B cell (primary cell): ENCODE measurements around the gene TFAP2E. TPM values are rescaled to one million over a fixed set of nuclear protein-coding genes. Genes with fewer than 3 reads are reported as not detected.

ENCODE experiments used
- ATAC-seq: fragments of 200-7000 bp; cut with Tn5 transposase; one replicate; pipeline ENCODE4 v1.10.0; 2021; ENCODE audit warnings: low read depth, mild to moderate bottlenecking, moderate number of reproducible peaks, moderate library complexity
- CTCF ChIA-PET: fragments of 350-600 bp; sonication (Branson Sonifier 250); formaldehyde crosslinking; loops from one replicate; lab custom pipeline; 2021; ENCODE audit warnings: antibody characterized with exemption, inconsistent platforms; lab: Charles Lee
- POLR2A ChIA-PET: fragments of 350-600 bp; sonication (Branson Sonifier 250); formaldehyde crosslinking; loops from one replicate; lab custom pipeline; 2021; ENCODE audit warnings: antibody characterized with exemption; lab: Charles Lee
- DNase-seq: peaks from one replicate; pipeline ENCODE4 v3.0.0; 2013
- H2AFZ ChIP-seq: 2 replicates; pipeline ENCODE4 v1.6.1; 2012; ENCODE audit warnings: mild to moderate bottlenecking, low read depth, low read length; ENCODE audit not compliant: insufficient read depth, poor library complexity, severe bottlenecking
- H3K27ac ChIP-seq, 2 donors: 1 replicate in 1 of 2; 2 replicates in 1 of 2; pipeline ENCODE4 v1.5.1; 2012 to 2013; ENCODE audit warnings: low read length in 2 of 2, mild to moderate bottlenecking in 2 of 2, moderate library complexity in 1 of 2
- H3K27me3 ChIP-seq, 4 experiments: fragments of 200-600 bp in 1 of 4; sonication (generic) in 1 of 4; replicated peaks in 1 of 4; 1 replicate in 2 of 4; 2 replicates in 2 of 4; pipeline versions ENCODE4 v1.6.1 to v1.7.0; 2013 to 2016; ENCODE audit warnings: low read length in 3 of 4, mild to moderate bottlenecking in 2 of 4, mixed read lengths in 1 of 4, moderate library complexity in 1 of 4; ENCODE audit not compliant: insufficient read depth in 4 of 4, control insufficient read depth in 3 of 4; ENCODE audit errors: control extremely low read depth in 1 of 4
- H3K36me3 ChIP-seq, 2 experiments: replicated peaks in 1 of 2; 1 replicate in 1 of 2; 2 replicates in 1 of 2; pipeline versions ENCODE4 v1.6.1 to v1.7.1; 2013; ENCODE audit warnings: low read length in 1 of 2; ENCODE audit not compliant: insufficient read depth in 2 of 2, control insufficient read depth in 1 of 2; ENCODE audit errors: control extremely low read depth in 1 of 2, extremely low read depth in 1 of 2
- H3K4me1 ChIP-seq, 2 donors: fragments of 200-600 bp in 1 of 2; sonication (generic) in 1 of 2; 1 replicate in 1 of 2; 2 replicates in 1 of 2; pipeline versions ENCODE4 v1.5.1 to v1.6.1; 2013 to 2017; ENCODE audit warnings: low read length in 2 of 2; ENCODE audit not compliant: control insufficient read depth in 2 of 2, insufficient read depth in 2 of 2
- H3K4me2 ChIP-seq: replicated peaks from 2 replicates; pipeline ENCODE3; 2012; ENCODE audit warnings: mild to moderate bottlenecking, low read depth, low read length; ENCODE audit not compliant: poor library complexity, severe bottlenecking
- H3K4me3 ChIP-seq, 5 experiments: fragments of 200-600 bp in 1 of 5; sonication (generic) in 1 of 5; 1 replicate in 3 of 5; 2 replicates in 2 of 5; pipeline versions ENCODE4 v1.5.1 to v1.7.0; 2011 to 2016; ENCODE audit warnings: low read length in 4 of 5, mild to moderate bottlenecking in 4 of 5, low read depth in 2 of 5, control low read depth in 1 of 5, moderate library complexity in 1 of 5; ENCODE audit not compliant: insufficient read depth in 1 of 5; ENCODE audit errors: control extremely low read depth in 1 of 5, extremely low read depth in 1 of 5
- H3K79me2 ChIP-seq: fragments of 200-600 bp; sonication (generic); one replicate; pipeline ENCODE4 v1.6.0; 2016; ENCODE audit warnings: low read length; ENCODE audit not compliant: control insufficient read depth, insufficient read depth
- H3K9ac ChIP-seq: fragments of 200-600 bp; sonication (generic); 2 replicates; pipeline ENCODE4 v1.6.1; 2017; ENCODE audit warnings: mild to moderate bottlenecking, low read length, moderate library complexity
- H3K9me3 ChIP-seq, 3 donors: one replicate each; pipeline versions ENCODE4 v1.6.1 to v1.7.1; 2013; ENCODE audit warnings: low read length in 2 of 3; ENCODE audit not compliant: control insufficient read depth in 2 of 3, insufficient read depth in 1 of 3; ENCODE audit errors: control extremely low read depth in 1 of 3
- H4K20me1 ChIP-seq: 2 replicates; pipeline ENCODE4 v1.6.0; 2012; ENCODE audit warnings: mild to moderate bottlenecking, low read length; ENCODE audit not compliant: insufficient read depth, control insufficient read depth, poor library complexity, severe bottlenecking
- H3K27ac Mint-ChIP-seq: one replicate; pipeline ENCODE4 v1.8.0; 2021; ENCODE audit warnings: mixed read lengths
- H3K27me3 Mint-ChIP-seq: one replicate; pipeline ENCODE4 v1.8.0; 2021; ENCODE audit warnings: mixed read lengths
- H3K4me1 Mint-ChIP-seq: one replicate; pipeline ENCODE4 v1.8.0; 2021; ENCODE audit warnings: mixed read lengths
- H3K4me3 Mint-ChIP-seq: one replicate; pipeline ENCODE4 v1.8.0; 2021; ENCODE audit warnings: mixed read lengths
- H3K9me3 Mint-ChIP-seq: one replicate; pipeline ENCODE4 v1.8.0; 2022; ENCODE audit warnings: mixed read lengths; ENCODE audit not compliant: insufficient read depth
- EZH2 ChIP-seq: IDR thresholded peaks from 2 replicates; pipeline ENCODE4 v1.6.1; 2012; ENCODE audit warnings: borderline replicate concordance, low read depth, mild to moderate bottlenecking, moderate library complexity, low read length; ENCODE audit not compliant: insufficient read depth, poor library complexity, severe bottlenecking
- WGBS: methylation state at CpG from one replicate; pipeline ENCODE4 v1.1.5; 2013; ENCODE audit warnings: missing lambda C conversion rate; ENCODE audit not compliant: insufficient coverage; 5-methylcytosine and 5-hydroxymethylcytosine counted together
- intact Hi-C: fragments of 100-400 bp; cut with micrococcal nuclease; formaldehyde crosslinking; loops from one replicate; pipeline ENCODE4 v1.10.0; 2022
- polyA plus RNA-seq: library from polyadenylated mRNA; depleted of rRNA; stranded (reverse); fragments of >200 nt; gene quantifications from 2 replicates; pipeline ENCODE4 v1.2.3, GENCODE V29; 2012
- total RNA-seq, 2 donors: library from RNA; stranded (reverse); fragments of 120-200 nt in 1 of 2; gene quantifications; 1 replicate in 1 of 2; 2 replicates in 1 of 2; pipeline versions ENCODE4 v1.2.3 to v1.2.4, GENCODE V29; 2013 to 2022
- TF ChIP-seq, protein P1 (sequence below): fragments of 200-600 bp; IDR thresholded peaks from one replicate; pipeline ENCODE4 v1.8.0; 2022; ENCODE audit warnings: antibody characterized with exemption, mild to moderate bottlenecking

Gene TFAP2E
- total and polyA plus RNA-seq, 2 donors (not counting 1 experiment from before 2014, with no cell fraction given): 2.3 to 4.5 TPM

DNA sequence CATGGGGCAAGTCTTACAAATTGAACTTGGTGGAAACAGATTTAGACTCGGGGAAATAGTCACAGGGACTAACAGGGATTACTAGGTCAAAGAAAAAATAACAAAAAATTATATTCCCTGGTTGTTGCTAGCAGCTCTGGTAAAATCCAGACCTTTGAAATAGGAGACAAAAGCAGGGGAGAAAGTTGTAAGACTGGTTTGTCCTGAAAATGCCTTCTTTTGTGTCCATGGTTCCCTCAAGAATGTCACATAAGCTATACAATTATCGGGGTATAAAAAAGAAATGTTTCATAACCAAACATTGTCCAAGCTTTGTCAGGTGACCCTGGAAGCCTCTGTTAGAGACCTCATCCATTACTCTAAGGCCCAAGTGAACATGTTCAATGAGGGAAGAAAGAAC lies 49.0 kb upstream of the TFAP2E start:
- DNase-seq (no peak), ATAC-seq (no peak)
- no peaks in the 10 kb centered on the region for H3K27me3 Mint-ChIP-seq
- no peak overlapping the region for H2AFZ ChIP-seq
- H3K27ac Mint-ChIP-seq: no peak overlapping the region
- CTCF ChIA-PET: interaction anchor here (1.0 kb wide), 1 partner anchor 9 kb away, joined by 3 read pairs; no protein-coding TSS in a partner anchor
- intact Hi-C loops: no loop called here
- TF ChIP-seq, protein P1, sequence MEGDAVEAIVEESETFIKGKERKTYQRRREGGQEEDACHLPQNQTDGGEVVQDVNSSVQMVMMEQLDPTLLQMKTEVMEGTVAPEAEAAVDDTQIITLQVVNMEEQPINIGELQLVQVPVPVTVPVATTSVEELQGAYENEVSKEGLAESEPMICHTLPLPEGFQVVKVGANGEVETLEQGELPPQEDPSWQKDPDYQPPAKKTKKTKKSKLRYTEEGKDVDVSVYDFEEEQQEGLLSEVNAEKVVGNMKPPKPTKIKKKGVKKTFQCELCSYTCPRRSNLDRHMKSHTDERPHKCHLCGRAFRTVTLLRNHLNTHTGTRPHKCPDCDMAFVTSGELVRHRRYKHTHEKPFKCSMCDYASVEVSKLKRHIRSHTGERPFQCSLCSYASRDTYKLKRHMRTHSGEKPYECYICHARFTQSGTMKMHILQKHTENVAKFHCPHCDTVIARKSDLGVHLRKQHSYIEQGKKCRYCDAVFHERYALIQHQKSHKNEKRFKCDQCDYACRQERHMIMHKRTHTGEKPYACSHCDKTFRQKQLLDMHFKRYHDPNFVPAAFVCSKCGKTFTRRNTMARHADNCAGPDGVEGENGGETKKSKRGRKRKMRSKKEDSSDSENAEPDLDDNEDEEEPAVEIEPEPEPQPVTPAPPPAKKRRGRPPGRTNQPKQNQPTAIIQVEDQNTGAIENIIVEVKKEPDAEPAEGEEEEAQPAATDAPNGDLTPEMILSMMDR: no peak
- no peak for TF ChIP-seq EZH2
- H3K4me3 ChIP-seq: no peak overlapping the region
- H3K36me3 ChIP-seq: no peaks in the 10 kb centered on the region
- no peak overlapping the region for H3K27ac ChIP-seq
- POLR2A ChIA-PET: no interaction called here
- no peaks in the 10 kb centered on the region for H3K4me1 ChIP-seq
- no peak overlapping the region for H3K4me2 ChIP-seq
- no peaks in the 10 kb centered on the region for H3K27me3 ChIP-seq
- peaks cover 18% of the 10 kb centered on the region for H3K79me2 ChIP-seq
- H3K9me3 ChIP-seq: peaks cover 0 to 2% (median 0%) of the 10 kb centered on the region in 3 donors
- WGBS: no CpG with 5 or more reads among the region's 2 CpGs
- H3K4me3 Mint-ChIP-seq: no peak overlapping the region
- H3K9ac ChIP-seq: no peak overlapping the region
- no peaks in the 10 kb centered on the region for H4K20me1 ChIP-seq
- peaks cover 4% of the 10 kb centered on the region for H3K9me3 Mint-ChIP-seq
- H3K4me1 Mint-ChIP-seq: no peaks in the 10 kb centered on the region

DNA sequence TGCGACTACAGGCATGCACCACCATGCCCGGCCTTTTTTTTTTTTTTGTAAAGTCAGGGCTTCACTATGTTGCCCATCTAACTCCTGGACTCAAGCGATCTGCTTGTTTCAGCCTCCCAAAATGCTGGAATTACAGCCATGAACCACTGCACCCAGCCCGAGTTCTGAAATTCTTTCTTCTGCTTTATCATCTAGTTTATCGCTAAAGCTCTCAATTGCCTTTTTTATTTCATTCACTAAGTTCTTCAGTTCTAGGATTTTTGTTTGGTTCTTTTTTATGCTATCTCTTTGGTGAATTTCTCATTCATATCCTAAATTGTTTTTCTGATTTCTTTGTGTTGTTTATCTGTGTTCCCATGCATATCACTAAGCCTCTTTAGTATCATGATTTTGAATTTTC lies 42.9 kb upstream of the TFAP2E start:
- H3K4me3 ChIP-seq: no peak overlapping the region
- H3K4me3 Mint-ChIP-seq: no peak overlapping the region
- DNase-seq (no peak), ATAC-seq (no peak)
- intact Hi-C loops: no loop called here
- peaks cover 4 to 13% (median 11%) of the 10 kb centered on the region in 3 donors for H3K9me3 ChIP-seq
- no peak overlapping the region for H2AFZ ChIP-seq
- no peaks in the 10 kb centered on the region for H3K4me1 ChIP-seq
- peaks cover 5% of the 10 kb centered on the region for H3K4me1 Mint-ChIP-seq
- H3K9me3 Mint-ChIP-seq: peaks cover 12% of the 10 kb centered on the region
- 67% methylated on average over 3 of the region's 5 CpGs for WGBS
- peaks cover 21% of the 10 kb centered on the region for H3K79me2 ChIP-seq
- no peaks in the 10 kb centered on the region for H3K27me3 Mint-ChIP-seq
- H3K27ac Mint-ChIP-seq: no peak overlapping the region
- TF ChIP-seq, protein P1: no peak
- TF ChIP-seq EZH2: no peak
- H3K27ac ChIP-seq: no peak overlapping the region
- no peak overlapping the region for H3K4me2 ChIP-seq
- no peak overlapping the region for H3K9ac ChIP-seq
- CTCF ChIA-PET: no interaction called here
- peaks cover 0 to 11% of the 10 kb centered on the region in 2 experiments for H3K36me3 ChIP-seq
- H3K27me3 ChIP-seq: no peaks in the 10 kb centered on the region
- H4K20me1 ChIP-seq: peaks cover 16% of the 10 kb centered on the region
- POLR2A ChIA-PET: no interaction called here
